Mucosa of stomach (tissue), 1 donor: ENCODE data around the gene STUM.
"Not testable (repeated sequence)": the region's sequence is repeated elsewhere in the genome, so short reads cannot be mapped to it uniquely, and the experiment has no call there.

ENCODE experiments used
- H3K27me3 ChIP-seq: one replicate; pipeline ENCODE4 v1.7.0; 2013; ENCODE audit warnings: mild to moderate bottlenecking, low read length; ENCODE audit not compliant: control insufficient read depth, insufficient read depth
- H3K36me3 ChIP-seq: one replicate; pipeline ENCODE4 v1.7.0; 2013; ENCODE audit warnings: low read length; ENCODE audit not compliant: control insufficient read depth, insufficient read depth
- H3K4me1 ChIP-seq: one replicate; pipeline ENCODE4 v1.7.0; 2013; ENCODE audit warnings: mild to moderate bottlenecking, low read length; ENCODE audit not compliant: control insufficient read depth, insufficient read depth
- H3K4me3 ChIP-seq: one replicate; pipeline ENCODE4 v1.7.0; 2013; ENCODE audit warnings: low read length
- H3K9ac ChIP-seq: one replicate; pipeline ENCODE4 v1.7.0; 2013; ENCODE audit warnings: mild to moderate bottlenecking, low read length, moderate library complexity
- H3K9me3 ChIP-seq: one replicate; pipeline ENCODE4 v1.7.0; 2013; ENCODE audit warnings: mild to moderate bottlenecking, low read length, moderate library complexity; ENCODE audit not compliant: control insufficient read depth
- donor health status: Pancreatic carcinoma.

The STUM gene

DNA sequence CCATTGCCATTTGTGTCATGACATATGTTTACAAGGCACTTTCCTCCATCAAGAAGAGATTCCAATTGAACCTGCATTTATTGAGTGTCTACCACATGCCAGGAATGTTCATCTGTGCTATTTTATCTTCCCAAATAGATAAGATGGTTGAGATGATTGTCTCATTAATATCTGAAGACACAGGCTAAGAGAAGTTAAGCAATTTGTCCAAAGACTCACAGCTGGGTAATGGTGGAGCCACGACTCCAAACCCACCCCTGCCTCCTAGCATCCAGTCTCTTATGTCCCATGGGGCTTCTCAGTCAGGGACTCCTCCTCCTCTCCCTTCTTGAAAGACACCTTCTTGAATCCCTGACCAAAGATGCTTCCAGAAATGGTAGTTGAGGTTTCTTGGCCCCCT lies 68.1 kb downstream of the STUM start:
- no peaks in the 10 kb centered on the region for H3K36me3 ChIP-seq
- no peaks in the 10 kb centered on the region for H3K4me1 ChIP-seq
- H3K4me3 ChIP-seq = no peak overlapping the region
- no peak overlapping the region for H3K9ac ChIP-seq
- no peaks in the 10 kb centered on the region for H3K9me3 ChIP-seq
- no peaks in the 10 kb centered on the region for H3K27me3 ChIP-seq

- no peaks in the 10 kb centered on the region for H3K27me3 ChIP-seq
- H3K4me1 ChIP-seq = no peaks in the 10 kb centered on the region
- no peak overlapping the region for H3K9ac ChIP-seq
- no peak overlapping the region for H3K4me3 ChIP-seq
- H3K9me3 ChIP-seq = no peaks in the 10 kb centered on the region
- H3K36me3 ChIP-seq = no peaks in the 10 kb centered on the region
Measured at GRCh38 chr1:226617109-226617508, 68.5 kb downstream of the STUM start.

- not testable (repeated sequence) for H3K4me1 ChIP-seq
Measured at GRCh38 chr1:226617719-226618118, 69.2 kb downstream of the STUM start.

DNA sequence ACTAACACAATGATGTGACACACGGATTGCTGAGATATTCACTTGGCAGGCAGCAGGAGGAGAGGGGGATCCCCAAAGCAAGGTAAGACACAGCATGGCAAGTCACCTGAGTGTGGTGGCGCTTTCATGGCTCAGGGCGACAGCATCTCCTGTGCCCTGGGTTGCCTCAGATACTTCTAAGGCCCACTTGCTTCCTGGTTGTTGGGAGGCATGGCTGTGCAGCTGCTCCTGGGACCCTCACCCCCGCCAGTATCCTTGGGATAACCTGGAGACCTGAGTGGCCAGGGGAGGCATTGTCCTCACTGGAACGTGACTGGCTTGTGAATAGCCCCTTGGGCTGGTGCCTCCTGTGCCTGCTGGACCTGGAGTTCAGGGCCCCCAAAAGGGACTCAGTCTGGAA lies 69.8 kb downstream of the STUM start:
- Histone ChIP-seq H3K9me3 (no peaks in the 10 kb centered on the region), H3K27me3 (no peaks in the 10 kb centered on the region), H3K4me3 (no peak overlapping the region), H3K36me3 (no peaks in the 10 kb centered on the region), H3K4me1 (no peaks in the 10 kb centered on the region), H3K9ac (no peak overlapping the region)

More at GRCh38 chr1:226617719-226618118, 69.2 kb downstream of the STUM start:
- H3K27me3 ChIP-seq, H3K36me3 ChIP-seq, H3K9me3 ChIP-seq, H3K9ac ChIP-seq, H3K4me3 ChIP-seq: not testable (repeated sequence)

DNA sequence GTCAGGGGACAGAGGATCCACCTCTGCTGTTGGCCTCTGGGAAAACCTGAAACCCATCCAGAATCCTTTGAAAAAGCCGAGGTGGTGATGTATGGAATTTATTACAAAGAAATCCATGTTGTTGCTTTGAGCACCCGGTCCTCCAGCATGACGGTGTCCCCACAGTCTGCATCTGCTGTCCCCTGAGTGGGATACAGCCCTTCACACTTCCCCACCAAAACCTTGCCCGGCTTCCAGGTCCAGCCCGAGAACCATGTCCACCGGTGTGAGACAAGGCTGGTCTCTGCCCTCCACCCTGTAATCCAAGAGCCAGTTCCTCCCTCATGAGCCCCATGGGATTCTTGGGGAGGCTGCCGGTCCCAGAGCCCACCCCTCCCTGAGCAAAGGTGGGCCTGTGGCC lies 70.5 kb downstream of the STUM start:
- Histone ChIP-seq H3K4me1 (no peaks in the 10 kb centered on the region), H3K9ac (no peak overlapping the region), H3K36me3 (no peaks in the 10 kb centered on the region), H3K4me3 (no peak overlapping the region), H3K9me3 (no peaks in the 10 kb centered on the region), H3K27me3 (no peaks in the 10 kb centered on the region)

GRCh38 chr1:226622012-226622411 lies 73.4 kb downstream of the STUM start:
- Histone ChIP-seq H3K9me3 (no peaks in the 10 kb centered on the region), H3K4me3 (no peak overlapping the region), H3K4me1 (peaks cover 7% of the 10 kb centered on the region), H3K9ac (no peak overlapping the region), H3K27me3 (peaks cover 6% of the 10 kb centered on the region), H3K36me3 (no peaks in the 10 kb centered on the region)

- no peak overlapping the region for H3K9ac ChIP-seq
- H3K27me3 ChIP-seq = peaks cover 6% of the 10 kb centered on the region
- H3K9me3 ChIP-seq = no peaks in the 10 kb centered on the region
- H3K36me3 ChIP-seq = no peaks in the 10 kb centered on the region
- H3K4me1 ChIP-seq = peaks cover 7% of the 10 kb centered on the region
- no peak overlapping the region for H3K4me3 ChIP-seq
Measured at GRCh38 chr1:226624526-226624925, 76.0 kb downstream of the STUM start.

- no peak overlapping the region for H3K4me3 ChIP-seq
- peaks cover 6% of the 10 kb centered on the region for H3K27me3 ChIP-seq
- H3K9me3 ChIP-seq = no peaks in the 10 kb centered on the region
- no peaks in the 10 kb centered on the region for H3K36me3 ChIP-seq
- H3K4me1 ChIP-seq = peaks cover 7% of the 10 kb centered on the region
- H3K9ac ChIP-seq = no peak overlapping the region
Measured at GRCh38 chr1:226625326-226625725, 76.8 kb downstream of the STUM start.

GRCh38 chr1:226625832-226626576 lies 77.4 kb downstream of the STUM start:
- no peaks in the 10 kb centered on the region for H3K36me3 ChIP-seq
- H3K27me3 ChIP-seq = peaks cover 6% of the 10 kb centered on the region
- no peak overlapping the region for H3K9ac ChIP-seq
- peaks cover 7% of the 10 kb centered on the region for H3K4me1 ChIP-seq
- no peak overlapping the region for H3K4me3 ChIP-seq
- no peaks in the 10 kb centered on the region for H3K9me3 ChIP-seq

- H3K4me3 ChIP-seq = no peak overlapping the region
Measured at GRCh38 chr1:226626577-226626956, 78.0 kb downstream of the STUM start.

GRCh38 chr1:226627050-226627755 lies 78.6 kb downstream of the STUM start:
- Histone ChIP-seq H3K27me3 (peaks cover 6% of the 10 kb centered on the region), H3K4me1 (peaks cover 7% of the 10 kb centered on the region), H3K4me3 (no peak overlapping the region), H3K9ac (no peak overlapping the region), H3K36me3 (no peaks in the 10 kb centered on the region), H3K9me3 (no peaks in the 10 kb centered on the region)

More at GRCh38 chr1:226626577-226626956, 78.0 kb downstream of the STUM start:
- H3K4me1 ChIP-seq = peaks cover 7% of the 10 kb centered on the region
- H3K36me3 ChIP-seq = no peaks in the 10 kb centered on the region
- no peaks in the 10 kb centered on the region for H3K9me3 ChIP-seq
- H3K27me3 ChIP-seq = peaks cover 6% of the 10 kb centered on the region
- no peak overlapping the region for H3K9ac ChIP-seq

DNA sequence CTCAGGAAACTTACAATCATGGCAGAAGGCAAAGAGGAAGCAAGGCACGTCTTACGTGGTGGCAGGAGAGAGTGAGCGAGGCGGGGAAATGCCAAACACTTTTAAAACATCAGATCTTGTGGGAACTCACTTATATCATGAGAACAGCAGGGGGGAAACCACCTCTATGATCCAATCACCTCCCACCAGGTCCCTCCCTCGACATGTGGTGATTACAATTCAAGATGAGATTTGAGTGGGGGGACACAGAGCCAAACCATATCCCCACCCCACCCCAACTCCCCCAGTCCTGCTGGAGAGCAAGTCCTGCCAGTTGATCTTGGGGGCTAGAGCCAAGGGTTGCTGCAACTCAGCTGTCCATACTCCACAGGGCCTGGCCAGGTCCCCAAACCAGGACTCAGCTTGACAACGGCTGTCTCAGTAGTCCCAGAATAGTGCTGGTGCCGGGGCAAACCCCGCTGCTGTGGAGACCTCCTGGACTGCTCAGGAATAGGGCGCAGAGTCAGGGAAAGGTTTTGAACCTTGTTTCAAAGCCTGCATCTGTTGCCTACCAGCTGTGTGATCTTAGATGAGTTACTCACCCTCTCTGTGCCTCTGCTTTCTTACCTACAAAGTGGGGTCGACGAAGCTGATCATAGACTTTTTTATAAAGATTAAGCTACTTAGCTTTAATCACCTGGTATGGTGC lies 79.5 kb downstream of the STUM start:
- Histone ChIP-seq H3K27me3 (peaks cover 6% of the 10 kb centered on the region), H3K9ac (no peak overlapping the region), H3K36me3 (no peaks in the 10 kb centered on the region), H3K4me1 (peaks cover 7% of the 10 kb centered on the region), H3K4me3 (no peak overlapping the region), H3K9me3 (no peaks in the 10 kb centered on the region)
